AG08395 (cell line): ENCODE measurements around the gene F5.
A peak's percentile ranks its signal among the peaks of the same experiment; 100 is the strongest.

Experiments
- DNase-seq: peaks from one replicate; pipeline ENCODE4 v3.0.0; 2012; ENCODE audit warnings: mixed read lengths, low spot score

F5 gene

GRCh38 chr1:169478094-169478672 is 108.1 kb downstream of the F5 start:
- DNase-seq: no peak

- no peak for DNase-seq
Observed at GRCh38 chr1:169475806-169476387, 110.4 kb downstream of the F5 start.

GRCh38 chr1:169474302-169474995 is 111.8 kb downstream of the F5 start:
- DNase-seq: no peak

- no peak for DNase-seq
Observed at GRCh38 chr1:169473347-169473746, 112.9 kb downstream of the F5 start.

GRCh38 chr1:169472738-169473137 is 113.5 kb downstream of the F5 start:
- no peak for DNase-seq

- peak; percentile 39 for DNase-seq
Observed at GRCh38 chr1:169468982-169469381, 117.3 kb downstream of the F5 start.

GRCh38 chr1:169466259-169467230 is 119.7 kb downstream of the F5 start:
- DNase-seq: peak; percentile 54

- DNase-seq: no peak
Observed at GRCh38 chr1:169465281-169465680, 121.0 kb downstream of the F5 start.
